NB4 (cell line): ENCODE data around the gene SH3D19.

Experiments used
- CTCF ChIP-seq: IDR thresholded peaks from one replicate; pipeline ENCODE4 v1.5.1; 2012; ENCODE audit warnings: low read depth, low read length
- MAX ChIP-seq: IDR thresholded peaks from 2 replicates; pipeline ENCODE4 v1.6.1; 2011; ENCODE audit warnings: low read depth, low read length
- POLR2A ChIP-seq: IDR thresholded peaks from 2 replicates; pipeline ENCODE4 v1.6.1; 2011; ENCODE audit warnings: mild to moderate bottlenecking; ENCODE audit not compliant: insufficient read length; ENCODE audit errors: extremely low read depth

- TF ChIP-seq POLR2A: no peak
- no peak for TF ChIP-seq CTCF
- TF ChIP-seq MAX: no peak
Observed at GRCh38 chr4:151260526-151260925, 64.9 kb downstream of the SH3D19 start.
